ENCODE measurements around the gene RAPGEF3. TPM values are rescaled to one million over a fixed set of nuclear protein-coding genes. Genes with fewer than 3 reads are reported as not detected.

Gene RAPGEF3
- total and polyA plus RNA-seq, 2 of the 8 experiments (the other 6 are each of a cell fraction or from before 2014, with no cell fraction given) = 5.0 to 9.4 TPM

- TF ChIP-seq, protein P1, sequence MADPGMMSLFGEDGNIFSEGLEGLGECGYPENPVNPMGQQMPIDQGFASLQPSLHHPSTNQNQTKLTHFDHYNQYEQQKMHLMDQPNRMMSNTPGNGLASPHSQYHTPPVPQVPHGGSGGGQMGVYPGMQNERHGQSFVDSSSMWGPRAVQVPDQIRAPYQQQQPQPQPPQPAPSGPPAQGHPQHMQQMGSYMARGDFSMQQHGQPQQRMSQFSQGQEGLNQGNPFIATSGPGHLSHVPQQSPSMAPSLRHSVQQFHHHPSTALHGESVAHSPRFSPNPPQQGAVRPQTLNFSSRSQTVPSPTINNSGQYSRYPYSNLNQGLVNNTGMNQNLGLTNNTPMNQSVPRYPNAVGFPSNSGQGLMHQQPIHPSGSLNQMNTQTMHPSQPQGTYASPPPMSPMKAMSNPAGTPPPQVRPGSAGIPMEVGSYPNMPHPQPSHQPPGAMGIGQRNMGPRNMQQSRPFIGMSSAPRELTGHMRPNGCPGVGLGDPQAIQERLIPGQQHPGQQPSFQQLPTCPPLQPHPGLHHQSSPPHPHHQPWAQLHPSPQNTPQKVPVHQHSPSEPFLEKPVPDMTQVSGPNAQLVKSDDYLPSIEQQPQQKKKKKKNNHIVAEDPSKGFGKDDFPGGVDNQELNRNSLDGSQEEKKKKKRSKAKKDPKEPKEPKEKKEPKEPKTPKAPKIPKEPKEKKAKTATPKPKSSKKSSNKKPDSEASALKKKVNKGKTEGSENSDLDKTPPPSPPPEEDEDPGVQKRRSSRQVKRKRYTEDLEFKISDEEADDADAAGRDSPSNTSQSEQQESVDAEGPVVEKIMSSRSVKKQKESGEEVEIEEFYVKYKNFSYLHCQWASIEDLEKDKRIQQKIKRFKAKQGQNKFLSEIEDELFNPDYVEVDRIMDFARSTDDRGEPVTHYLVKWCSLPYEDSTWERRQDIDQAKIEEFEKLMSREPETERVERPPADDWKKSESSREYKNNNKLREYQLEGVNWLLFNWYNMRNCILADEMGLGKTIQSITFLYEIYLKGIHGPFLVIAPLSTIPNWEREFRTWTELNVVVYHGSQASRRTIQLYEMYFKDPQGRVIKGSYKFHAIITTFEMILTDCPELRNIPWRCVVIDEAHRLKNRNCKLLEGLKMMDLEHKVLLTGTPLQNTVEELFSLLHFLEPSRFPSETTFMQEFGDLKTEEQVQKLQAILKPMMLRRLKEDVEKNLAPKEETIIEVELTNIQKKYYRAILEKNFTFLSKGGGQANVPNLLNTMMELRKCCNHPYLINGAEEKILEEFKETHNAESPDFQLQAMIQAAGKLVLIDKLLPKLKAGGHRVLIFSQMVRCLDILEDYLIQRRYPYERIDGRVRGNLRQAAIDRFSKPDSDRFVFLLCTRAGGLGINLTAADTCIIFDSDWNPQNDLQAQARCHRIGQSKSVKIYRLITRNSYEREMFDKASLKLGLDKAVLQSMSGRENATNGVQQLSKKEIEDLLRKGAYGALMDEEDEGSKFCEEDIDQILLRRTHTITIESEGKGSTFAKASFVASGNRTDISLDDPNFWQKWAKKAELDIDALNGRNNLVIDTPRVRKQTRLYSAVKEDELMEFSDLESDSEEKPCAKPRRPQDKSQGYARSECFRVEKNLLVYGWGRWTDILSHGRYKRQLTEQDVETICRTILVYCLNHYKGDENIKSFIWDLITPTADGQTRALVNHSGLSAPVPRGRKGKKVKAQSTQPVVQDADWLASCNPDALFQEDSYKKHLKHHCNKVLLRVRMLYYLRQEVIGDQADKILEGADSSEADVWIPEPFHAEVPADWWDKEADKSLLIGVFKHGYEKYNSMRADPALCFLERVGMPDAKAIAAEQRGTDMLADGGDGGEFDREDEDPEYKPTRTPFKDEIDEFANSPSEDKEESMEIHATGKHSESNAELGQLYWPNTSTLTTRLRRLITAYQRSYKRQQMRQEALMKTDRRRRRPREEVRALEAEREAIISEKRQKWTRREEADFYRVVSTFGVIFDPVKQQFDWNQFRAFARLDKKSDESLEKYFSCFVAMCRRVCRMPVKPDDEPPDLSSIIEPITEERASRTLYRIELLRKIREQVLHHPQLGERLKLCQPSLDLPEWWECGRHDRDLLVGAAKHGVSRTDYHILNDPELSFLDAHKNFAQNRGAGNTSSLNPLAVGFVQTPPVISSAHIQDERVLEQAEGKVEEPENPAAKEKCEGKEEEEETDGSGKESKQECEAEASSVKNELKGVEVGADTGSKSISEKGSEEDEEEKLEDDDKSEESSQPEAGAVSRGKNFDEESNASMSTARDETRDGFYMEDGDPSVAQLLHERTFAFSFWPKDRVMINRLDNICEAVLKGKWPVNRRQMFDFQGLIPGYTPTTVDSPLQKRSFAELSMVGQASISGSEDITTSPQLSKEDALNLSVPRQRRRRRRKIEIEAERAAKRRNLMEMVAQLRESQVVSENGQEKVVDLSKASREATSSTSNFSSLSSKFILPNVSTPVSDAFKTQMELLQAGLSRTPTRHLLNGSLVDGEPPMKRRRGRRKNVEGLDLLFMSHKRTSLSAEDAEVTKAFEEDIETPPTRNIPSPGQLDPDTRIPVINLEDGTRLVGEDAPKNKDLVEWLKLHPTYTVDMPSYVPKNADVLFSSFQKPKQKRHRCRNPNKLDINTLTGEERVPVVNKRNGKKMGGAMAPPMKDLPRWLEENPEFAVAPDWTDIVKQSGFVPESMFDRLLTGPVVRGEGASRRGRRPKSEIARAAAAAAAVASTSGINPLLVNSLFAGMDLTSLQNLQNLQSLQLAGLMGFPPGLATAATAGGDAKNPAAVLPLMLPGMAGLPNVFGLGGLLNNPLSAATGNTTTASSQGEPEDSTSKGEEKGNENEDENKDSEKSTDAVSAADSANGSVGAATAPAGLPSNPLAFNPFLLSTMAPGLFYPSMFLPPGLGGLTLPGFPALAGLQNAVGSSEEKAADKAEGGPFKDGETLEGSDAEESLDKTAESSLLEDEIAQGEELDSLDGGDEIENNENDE (IDR thresholded peaks at IDR 0.05; ENCODE audit: insufficient replicate concordance, low read length) = no peak
- TF ChIP-seq CBX5 (IDR thresholded peaks at IDR 0.05; ENCODE audit: low read depth, low read length) = no peak
- TF ChIP-seq KDM4A (IDR thresholded peaks at IDR 0.05; ENCODE audit: low read depth, low read length, severe bottlenecking) = no peak
These were observed 31.2 kb upstream of the RAPGEF3 start (continued) for GRCh38 chr12:47789712-47790489.

All from H1 (cell line).